GM23248 (cell line): ENCODE results near the gene DEFB131A.
"Not testable (repeated sequence)": the region's sequence is repeated elsewhere in the genome, so short reads cannot be mapped to it uniquely, and the experiment has no call there.

Experiments used
- EZH2 ChIP-seq: fragments of 200-600 bp; sonication (generic); IDR thresholded peaks from 2 replicates; pipeline ENCODE4 v1.6.1; 2018; ENCODE audit warnings: antibody characterized with exemption, mild to moderate bottlenecking; ENCODE audit not compliant: insufficient read depth, poor library complexity, severe bottlenecking
- EZH2phosphoT487 ChIP-seq: fragments of 200-600 bp; sonication (generic); IDR thresholded peaks from 2 replicates; pipeline ENCODE4 v1.6.1; 2018; ENCODE audit warnings: antibody characterized with exemption, moderate library complexity, mild to moderate bottlenecking, low read depth; ENCODE audit not compliant: insufficient read depth

DNA sequence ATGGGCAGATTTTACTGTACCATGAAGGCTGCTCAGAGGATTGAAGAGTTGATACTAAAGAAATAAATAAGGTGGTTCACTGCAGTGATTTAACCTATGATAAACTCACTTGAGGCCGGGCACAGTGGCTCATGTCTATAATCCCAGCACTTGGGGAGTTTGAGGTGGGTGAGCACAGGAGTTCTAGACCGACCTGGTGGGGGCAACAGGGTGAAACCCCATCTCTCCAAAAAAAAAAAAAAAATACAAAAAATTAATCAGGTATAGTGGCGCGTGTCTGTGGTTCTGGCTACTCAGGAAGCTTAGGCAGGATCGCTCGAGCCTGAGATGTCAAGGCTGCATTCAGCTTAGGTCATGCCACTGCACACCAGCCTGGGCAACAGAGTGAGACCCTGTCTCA lies 467 bp downstream of the DEFB131A start:
- TF ChIP-seq EZH2, EZH2phosphoT487: not testable (repeated sequence)
